IMR-90 (cell line): ENCODE results near the gene DUSP7.

Experiments used
- BHLHE40 ChIP-seq: fragments of 150-350 bp; IDR thresholded peaks from 2 replicates; pipeline ENCODE4 v1.6.1; 2016; ENCODE audit warnings: mild to moderate bottlenecking, low read depth, low read length
- CEBPB ChIP-seq: IDR thresholded peaks from 2 replicates; pipeline ENCODE4 v1.6.1; 2012; ENCODE audit warnings: low read depth, low read length, improper control_type of control experiment
- FOS ChIP-seq: fragments of 150-350 bp; IDR thresholded peaks from 2 replicates; pipeline ENCODE4 v1.6.1; 2016; ENCODE audit warnings: low read depth, low read length
- MAFK ChIP-seq: IDR thresholded peaks from 2 replicates; pipeline ENCODE4 v1.6.1; 2012; ENCODE audit warnings: low read depth, low read length, improper control_type of control experiment
- MXI1 ChIP-seq: IDR thresholded peaks from 2 replicates; pipeline ENCODE4 v1.6.1; 2012; ENCODE audit warnings: low read depth, mild to moderate bottlenecking, low read length, moderate library complexity, borderline replicate concordance
- NFE2L2 ChIP-seq: fragments of 150-350 bp; IDR thresholded peaks from 2 replicates; pipeline ENCODE4 v1.6.1; 2016; ENCODE audit warnings: low read depth, mild to moderate bottlenecking, low read length
- POLR2A ChIP-seq: IDR thresholded peaks from 2 replicates; pipeline ENCODE4 v1.6.1; 2012; ENCODE audit warnings: mild to moderate bottlenecking, low read depth, low read length
- RAD21 ChIP-seq: IDR thresholded peaks from 2 replicates; pipeline ENCODE4 v1.6.1; 2012; ENCODE audit warnings: low read length, improper control_type of control experiment
- RCOR1 ChIP-seq: IDR thresholded peaks from 2 replicates; pipeline ENCODE4 v1.6.1; 2012; ENCODE audit warnings: mild to moderate bottlenecking, low read length, improper control_type of control experiment; ENCODE audit not compliant: insufficient replicate concordance
- TF ChIP-seq, protein P1 (sequence below): conservative IDR thresholded peaks from 2 replicates; pipeline ENCODE4 v1.5.1; 2012; ENCODE audit warnings: mild to moderate bottlenecking, low read depth, low read length, improper control_type of control experiment
- TF ChIP-seq, protein P2 (sequence below): fragments of 150-350 bp; IDR thresholded peaks from 2 replicates; pipeline ENCODE4 v1.6.1; 2016; ENCODE audit warnings: low read depth, mild to moderate bottlenecking, low read length, moderate library complexity, borderline replicate concordance
- TF ChIP-seq, protein P3 (sequence below): fragments of 150-350 bp; IDR thresholded peaks from 2 replicates; pipeline ENCODE4 v1.6.1; 2017; ENCODE audit warnings: mild to moderate bottlenecking, antibody characterized with exemption, low read length, low read depth

DNA sequence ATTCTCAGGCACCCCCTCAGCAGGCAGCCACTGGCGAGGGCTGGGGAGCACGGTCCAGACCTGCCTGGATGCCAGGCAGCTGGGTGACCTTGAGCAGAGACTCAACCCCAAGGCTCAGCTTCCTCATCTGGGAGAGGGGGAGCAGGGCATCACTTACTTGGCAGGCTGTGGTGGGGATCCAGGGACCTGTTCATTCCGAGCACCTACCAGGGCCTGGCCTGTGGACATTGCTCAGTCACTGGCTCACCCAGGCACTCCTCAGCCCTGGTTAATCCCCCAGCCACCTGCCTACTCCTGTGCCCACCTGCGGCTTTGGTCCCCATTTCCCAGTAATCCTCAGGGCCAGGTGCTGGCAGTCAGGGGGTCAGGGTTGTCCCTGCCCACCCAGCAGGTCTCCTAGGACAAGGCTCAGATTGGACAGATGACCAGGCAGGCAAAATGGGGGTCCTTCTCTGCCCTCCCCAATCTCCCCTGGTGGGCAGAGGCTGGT is 51.4 kb downstream of the DUSP7 start:
- TF ChIP-seq, protein P1, sequence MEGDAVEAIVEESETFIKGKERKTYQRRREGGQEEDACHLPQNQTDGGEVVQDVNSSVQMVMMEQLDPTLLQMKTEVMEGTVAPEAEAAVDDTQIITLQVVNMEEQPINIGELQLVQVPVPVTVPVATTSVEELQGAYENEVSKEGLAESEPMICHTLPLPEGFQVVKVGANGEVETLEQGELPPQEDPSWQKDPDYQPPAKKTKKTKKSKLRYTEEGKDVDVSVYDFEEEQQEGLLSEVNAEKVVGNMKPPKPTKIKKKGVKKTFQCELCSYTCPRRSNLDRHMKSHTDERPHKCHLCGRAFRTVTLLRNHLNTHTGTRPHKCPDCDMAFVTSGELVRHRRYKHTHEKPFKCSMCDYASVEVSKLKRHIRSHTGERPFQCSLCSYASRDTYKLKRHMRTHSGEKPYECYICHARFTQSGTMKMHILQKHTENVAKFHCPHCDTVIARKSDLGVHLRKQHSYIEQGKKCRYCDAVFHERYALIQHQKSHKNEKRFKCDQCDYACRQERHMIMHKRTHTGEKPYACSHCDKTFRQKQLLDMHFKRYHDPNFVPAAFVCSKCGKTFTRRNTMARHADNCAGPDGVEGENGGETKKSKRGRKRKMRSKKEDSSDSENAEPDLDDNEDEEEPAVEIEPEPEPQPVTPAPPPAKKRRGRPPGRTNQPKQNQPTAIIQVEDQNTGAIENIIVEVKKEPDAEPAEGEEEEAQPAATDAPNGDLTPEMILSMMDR, result no peak
- TF ChIP-seq, protein P2, sequence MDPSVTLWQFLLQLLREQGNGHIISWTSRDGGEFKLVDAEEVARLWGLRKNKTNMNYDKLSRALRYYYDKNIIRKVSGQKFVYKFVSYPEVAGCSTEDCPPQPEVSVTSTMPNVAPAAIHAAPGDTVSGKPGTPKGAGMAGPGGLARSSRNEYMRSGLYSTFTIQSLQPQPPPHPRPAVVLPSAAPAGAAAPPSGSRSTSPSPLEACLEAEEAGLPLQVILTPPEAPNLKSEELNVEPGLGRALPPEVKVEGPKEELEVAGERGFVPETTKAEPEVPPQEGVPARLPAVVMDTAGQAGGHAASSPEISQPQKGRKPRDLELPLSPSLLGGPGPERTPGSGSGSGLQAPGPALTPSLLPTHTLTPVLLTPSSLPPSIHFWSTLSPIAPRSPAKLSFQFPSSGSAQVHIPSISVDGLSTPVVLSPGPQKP, result no peak
- no peak for TF ChIP-seq MXI1
- TF ChIP-seq RCOR1, result no peak
- TF ChIP-seq BHLHE40, result no peak
- TF ChIP-seq POLR2A, result no peak
- TF ChIP-seq, protein P3, sequence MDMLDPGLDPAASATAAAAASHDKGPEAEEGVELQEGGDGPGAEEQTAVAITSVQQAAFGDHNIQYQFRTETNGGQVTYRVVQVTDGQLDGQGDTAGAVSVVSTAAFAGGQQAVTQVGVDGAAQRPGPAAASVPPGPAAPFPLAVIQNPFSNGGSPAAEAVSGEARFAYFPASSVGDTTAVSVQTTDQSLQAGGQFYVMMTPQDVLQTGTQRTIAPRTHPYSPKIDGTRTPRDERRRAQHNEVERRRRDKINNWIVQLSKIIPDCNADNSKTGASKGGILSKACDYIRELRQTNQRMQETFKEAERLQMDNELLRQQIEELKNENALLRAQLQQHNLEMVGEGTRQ, result no peak
- TF ChIP-seq RAD21, result no peak
- no peak for TF ChIP-seq NFE2L2
- TF ChIP-seq FOS, result no peak
- no peak for TF ChIP-seq MAFK
- TF ChIP-seq CEBPB, result no peak
